HG02852 (cell line): ENCODE measurements around the gene RFX8.

Source experiments
- ATAC-seq: cut with Tn5 transposase; IDR thresholded peaks from one replicate; pipeline ENCODE4 v1.9.1; 2021; ENCODE audit warnings: mild to moderate bottlenecking, moderate library complexity; ENCODE audit not compliant: unreplicated experiment

Gene RFX8

GRCh38 chr2:101412092-101412694, 62.7 kb downstream of the RFX8 start:
- no peak for ATAC-seq

- no peak for ATAC-seq
These were observed 64.2 kb downstream of the RFX8 start for GRCh38 chr2:101410746-101411145.

GRCh38 chr2:101410114-101410513, 64.8 kb downstream of the RFX8 start:
- ATAC-seq = no peak

- ATAC-seq = no peak
These were observed 65.2 kb downstream of the RFX8 start for GRCh38 chr2:101409699-101410098.

GRCh38 chr2:101408925-101409324, 66.0 kb downstream of the RFX8 start:
- no peak for ATAC-seq

- ATAC-seq = no peak
These were observed 69.5 kb downstream of the RFX8 start for GRCh38 chr2:101405351-101405899.

GRCh38 chr2:101403745-101404144, 71.2 kb downstream of the RFX8 start:
- no peak for ATAC-seq

- no peak for ATAC-seq
These were observed 72.3 kb downstream of the RFX8 start for GRCh38 chr2:101402630-101403029.

GRCh38 chr2:101401906-101402305, 73.0 kb downstream of the RFX8 start:
- ATAC-seq = no peak

- no peak for ATAC-seq
These were observed 73.6 kb downstream of the RFX8 start for GRCh38 chr2:101401326-101401665.

- ATAC-seq = no peak
These were observed 74.2 kb downstream of the RFX8 start for GRCh38 chr2:101400506-101401325.

- ATAC-seq = no peak
These were observed 74.9 kb downstream of the RFX8 start for GRCh38 chr2:101400048-101400447.

GRCh38 chr2:101399021-101399799, 75.7 kb downstream of the RFX8 start:
- no peak for ATAC-seq

- ATAC-seq = no peak
These were observed 76.6 kb downstream of the RFX8 start for GRCh38 chr2:101398116-101398821.

- ATAC-seq = no peak
These were observed 78.6 kb downstream of the RFX8 start for GRCh38 chr2:101396316-101396717.

- ATAC-seq = no peak
These were observed 79.2 kb downstream of the RFX8 start for GRCh38 chr2:101395545-101396315.

- ATAC-seq = no peak
These were observed 86.7 kb downstream of the RFX8 start for GRCh38 chr2:101388232-101388631.

GRCh38 chr2:101387151-101387834, 87.6 kb downstream of the RFX8 start, which contains the start of gene CREG2:
Gene CREG2 (minus strand): TSS chr2:101387503. CDS start chr2:101387457, 46 bp downstream.
- no peak for ATAC-seq

- no peak for ATAC-seq
These were observed 88.2 kb downstream of the RFX8 start for GRCh38 chr2:101386599-101387150.
